Measurements from ENCODE around the gene HEG1.
A peak's percentile ranks its signal among the peaks of the same experiment; 100 is the strongest.
"Not testable (repeated sequence)": the region's sequence is repeated elsewhere in the genome, so short reads cannot be mapped to it uniquely, and the experiment has no call there.

HEG1 gene

DNA sequence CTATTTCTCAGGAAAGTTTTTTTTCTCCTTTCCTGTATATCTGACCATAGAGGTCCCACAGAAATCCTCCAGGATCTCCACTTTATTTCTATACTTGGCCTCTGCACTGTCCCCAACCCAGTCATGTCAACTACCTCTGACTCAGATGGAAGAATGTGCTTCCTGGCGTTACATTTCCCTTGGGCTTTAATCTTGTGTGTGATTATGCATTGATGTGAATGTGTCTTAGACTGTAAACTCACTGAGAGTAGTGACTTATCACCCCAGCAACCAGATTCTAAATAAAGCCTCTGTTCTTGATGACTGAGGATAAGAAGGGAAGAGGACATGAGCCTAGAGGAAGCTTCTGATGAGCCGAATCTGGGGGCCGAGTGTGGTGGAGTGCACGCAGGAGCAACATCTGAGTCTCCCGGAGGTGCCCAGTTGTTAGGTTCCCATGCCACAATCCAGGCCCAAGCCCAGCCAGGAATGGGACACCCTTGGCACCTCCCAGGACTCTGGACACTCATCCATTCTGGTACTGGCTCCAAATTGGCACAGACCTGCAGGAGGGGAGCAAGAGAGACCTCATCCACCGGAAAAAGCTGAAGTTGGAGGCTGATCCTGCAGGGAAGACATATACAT lies 32.1 kb upstream of the HEG1 start:
- FAIRE-seq (no peak), DNase-seq (ENCODE audit: insufficient read length, low spot score) (no peak)
- no peak for TF ChIP-seq POU2F2 (IDR thresholded peaks at IDR 0.05; ENCODE audit: low read depth, low read length)
- TF ChIP-seq POLR2A (IDR thresholded peaks at IDR 0.05; ENCODE audit: low read depth, low read length) = no peak
- TF ChIP-seq TAF1 (IDR thresholded peaks at IDR 0.05; ENCODE audit: low read depth, low read length) = no peak
- no peak for TF ChIP-seq POLR2AphosphoS5 (IDR thresholded peaks at IDR 0.05; ENCODE audit: low read depth, low read length)
- no peak for TF ChIP-seq PAX5 (IDR thresholded peaks at IDR 0.05; ENCODE audit: insufficient read depth, low read length, severe bottlenecking)
- TF ChIP-seq SPI1 (IDR thresholded peaks at IDR 0.05; ENCODE audit: low read depth, low read length) = no peak

DNA sequence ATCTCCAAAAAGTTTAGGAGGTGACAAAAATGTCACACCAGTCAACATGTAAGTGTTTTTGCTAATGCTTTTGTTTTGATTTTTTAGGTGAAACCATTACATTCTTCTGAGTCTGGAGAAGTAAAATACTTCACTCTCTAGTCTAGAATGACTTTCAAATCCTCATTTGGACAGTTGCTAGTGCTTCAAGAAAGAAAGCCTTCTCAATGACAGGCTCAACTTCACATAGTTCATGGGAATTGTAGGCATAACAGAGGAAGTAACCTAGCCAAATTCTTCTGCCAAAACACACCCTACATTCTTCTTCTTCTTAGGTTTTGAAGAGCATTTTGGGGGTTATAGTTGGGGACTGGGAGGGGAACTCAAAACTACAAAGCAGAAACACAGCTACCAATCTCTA lies 29.4 kb upstream of the HEG1 start:
- no peak for FAIRE-seq
- TF ChIP-seq POLR2A (IDR thresholded peaks at IDR 0.05; ENCODE audit: low read depth, low read length) (no peak), TAF1 (IDR thresholded peaks at IDR 0.05; ENCODE audit: low read depth, low read length) (no peak), SPI1 (IDR thresholded peaks at IDR 0.05; ENCODE audit: low read depth, low read length) (peak; percentile 54), POU2F2 (IDR thresholded peaks at IDR 0.05; ENCODE audit: low read depth, low read length) (no peak)
- no peak for DNase-seq (ENCODE audit: insufficient read length, low spot score)

DNA sequence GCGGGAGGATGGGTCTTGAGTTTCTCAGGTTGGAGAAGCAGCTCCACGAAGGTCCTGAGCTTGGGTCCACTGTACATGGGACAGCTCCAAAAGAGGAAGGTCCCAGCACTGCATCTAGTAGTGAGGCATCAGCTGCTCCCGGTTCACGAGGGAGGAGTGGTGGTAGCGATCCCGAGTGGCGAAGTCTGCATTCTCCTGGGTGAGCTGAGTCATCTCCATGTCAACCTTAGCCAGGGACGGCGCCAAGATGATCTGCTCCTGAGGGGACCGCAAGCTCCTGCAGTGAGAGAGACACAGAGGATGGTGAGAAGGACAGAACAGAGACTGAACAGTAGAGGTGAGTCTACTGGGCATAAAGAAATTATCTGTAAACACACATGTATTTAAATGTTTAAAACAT lies 28.0 kb upstream of the HEG1 start:
- DNase-seq (ENCODE audit: insufficient read length, low spot score) (no peak), FAIRE-seq (no peak)
- no peak for TF ChIP-seq POLR2AphosphoS5 (IDR thresholded peaks at IDR 0.05; ENCODE audit: low read depth, low read length)
- TF ChIP-seq TAF1 (IDR thresholded peaks at IDR 0.05; ENCODE audit: low read depth, low read length) = no peak
- TF ChIP-seq SPI1 (IDR thresholded peaks at IDR 0.05; ENCODE audit: low read depth, low read length) = no peak
- TF ChIP-seq POLR2A (IDR thresholded peaks at IDR 0.05; ENCODE audit: low read depth, low read length) = no peak
- TF ChIP-seq POU2F2 (IDR thresholded peaks at IDR 0.05; ENCODE audit: low read depth, low read length) = no peak
- TF ChIP-seq PAX5 (IDR thresholded peaks at IDR 0.05; ENCODE audit: insufficient read depth, low read length, severe bottlenecking) = no peak

DNA sequence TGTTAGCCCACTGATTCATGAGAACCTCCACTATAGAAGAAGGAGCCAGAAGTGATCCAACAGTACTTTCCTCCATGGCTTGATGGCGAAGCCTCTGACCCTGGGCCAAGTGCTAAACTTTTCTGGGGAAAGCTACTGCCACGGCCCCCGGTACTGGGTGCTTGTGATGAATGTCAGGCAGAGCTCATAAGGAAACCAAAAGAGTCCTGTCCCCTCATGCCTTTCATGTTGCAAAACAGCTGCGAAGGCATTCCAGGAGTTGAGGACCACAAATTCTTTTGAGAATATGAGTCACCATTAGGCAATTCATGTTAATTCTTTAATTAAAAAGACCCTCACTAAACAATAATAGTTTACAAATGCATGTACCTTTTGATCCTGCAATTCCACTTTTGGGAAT lies 26.5 kb upstream of the HEG1 start:
- TF ChIP-seq POLR2AphosphoS5 (IDR thresholded peaks at IDR 0.05; ENCODE audit: low read depth, low read length) = 0 out of 2 replicates have a peak, but pooled peaks have one; percentile 18
- not testable (repeated sequence) for DNase-seq (ENCODE audit: insufficient read length, low spot score); FAIRE-seq

GRCh38 chr3:125080077-125080476 lies 24.3 kb upstream of the HEG1 start:
- FAIRE-seq (no peak), DNase-seq (ENCODE audit: insufficient read length, low spot score) (no peak)
- TF ChIP-seq POLR2AphosphoS5 (IDR thresholded peaks at IDR 0.05; ENCODE audit: low read depth, low read length) = peak; percentile 24; the same call in 1 of the 2 replicates
- TF ChIP-seq PAX5 (IDR thresholded peaks at IDR 0.05; ENCODE audit: insufficient read depth, low read length, severe bottlenecking) = no peak

DNA sequence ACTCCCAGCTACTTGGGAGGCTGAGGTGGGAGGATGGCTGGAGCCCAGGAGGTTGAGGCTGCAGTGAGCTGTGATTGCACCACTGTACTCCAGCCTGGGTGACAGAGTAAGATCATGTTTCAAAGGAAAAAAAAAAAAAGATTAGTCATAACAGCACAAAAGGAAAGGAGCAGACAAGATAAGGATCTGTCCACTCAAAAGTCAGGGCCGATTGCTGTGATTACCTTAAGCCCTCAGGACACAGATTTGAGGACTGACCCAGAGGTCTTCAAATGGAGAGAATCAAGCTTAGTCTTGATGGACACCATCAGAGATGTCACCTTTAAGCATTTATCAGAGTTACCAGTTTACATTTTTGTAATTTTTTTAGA lies 23.9 kb upstream of the HEG1 start:
- FAIRE-seq = no peak
- TF ChIP-seq POLR2AphosphoS5 (IDR thresholded peaks at IDR 0.05; ENCODE audit: low read depth, low read length) (no peak), POU2F2 (IDR thresholded peaks at IDR 0.05; ENCODE audit: low read depth, low read length) (no peak), SPI1 (IDR thresholded peaks at IDR 0.05; ENCODE audit: low read depth, low read length) (no peak), PAX5 (IDR thresholded peaks at IDR 0.05; ENCODE audit: insufficient read depth, low read length, severe bottlenecking) (no peak), TAF1 (IDR thresholded peaks at IDR 0.05; ENCODE audit: low read depth, low read length) (no peak), POLR2A (IDR thresholded peaks at IDR 0.05; ENCODE audit: low read depth, low read length) (no peak)
- no peak for DNase-seq (ENCODE audit: insufficient read length, low spot score)

DNA sequence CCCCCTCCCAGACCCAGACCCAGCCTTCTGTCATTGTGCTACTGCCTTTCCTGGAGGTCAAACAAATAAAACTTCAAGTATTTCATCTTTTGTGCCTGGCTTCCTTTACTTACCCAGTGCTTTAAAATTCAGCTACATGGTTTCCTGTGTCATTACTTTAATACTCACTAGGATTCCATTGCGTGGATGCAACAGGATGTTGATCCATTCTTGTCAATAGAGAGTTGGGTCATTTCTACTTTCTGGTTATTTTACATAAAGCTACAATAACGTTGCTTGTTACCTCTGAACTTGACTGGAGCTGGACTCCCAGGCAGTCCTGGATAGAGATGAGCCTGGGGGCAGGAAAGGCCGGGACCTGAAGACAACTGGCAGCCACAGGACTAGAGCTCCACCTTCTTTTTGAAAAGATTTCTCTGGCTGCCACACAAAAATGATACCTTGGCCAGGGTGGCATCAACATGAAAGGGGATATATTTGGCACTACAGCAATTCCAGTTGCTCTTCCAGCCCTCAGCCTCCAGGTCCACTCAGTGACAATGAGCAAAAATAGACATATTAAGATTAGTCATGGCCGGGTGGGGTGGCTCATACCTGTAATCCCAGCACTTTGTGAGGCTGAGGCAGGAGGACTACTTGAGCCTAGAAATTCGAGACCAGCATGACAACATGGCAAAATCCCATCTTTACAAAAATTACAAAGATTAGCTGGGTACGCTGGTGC lies 23.3 kb upstream of the HEG1 start:
- DNase-seq (ENCODE audit: insufficient read length, low spot score) (no peak), FAIRE-seq (peak; percentile 78)
- TF ChIP-seq TAF1 (IDR thresholded peaks at IDR 0.05; ENCODE audit: low read depth, low read length) = no peak
- TF ChIP-seq SPI1 (IDR thresholded peaks at IDR 0.05; ENCODE audit: low read depth, low read length) = no peak
- TF ChIP-seq POLR2A (IDR thresholded peaks at IDR 0.05; ENCODE audit: low read depth, low read length) = no peak
- TF ChIP-seq POU2F2 (IDR thresholded peaks at IDR 0.05; ENCODE audit: low read depth, low read length) = no peak
- no peak for TF ChIP-seq POLR2AphosphoS5 (IDR thresholded peaks at IDR 0.05; ENCODE audit: low read depth, low read length)
- no peak for TF ChIP-seq PAX5 (IDR thresholded peaks at IDR 0.05; ENCODE audit: insufficient read depth, low read length, severe bottlenecking)

- peak; percentile 55 for FAIRE-seq
- TF ChIP-seq POLR2A (IDR thresholded peaks at IDR 0.05; ENCODE audit: low read depth, low read length) (0 out of 2 replicates have a peak, but pooled peaks have one; percentile 20), POLR2AphosphoS5 (IDR thresholded peaks at IDR 0.05; ENCODE audit: low read depth, low read length) (no peak), PAX5 (IDR thresholded peaks at IDR 0.05; ENCODE audit: insufficient read depth, low read length, severe bottlenecking) (no peak), TAF1 (IDR thresholded peaks at IDR 0.05; ENCODE audit: low read depth, low read length) (no peak), POU2F2 (IDR thresholded peaks at IDR 0.05; ENCODE audit: low read depth, low read length) (peak; percentile 71; the same call in 1 of the 2 replicates), SPI1 (IDR thresholded peaks at IDR 0.05; ENCODE audit: low read depth, low read length) (no peak)
- DNase-seq (ENCODE audit: insufficient read length, low spot score) = no peak
Measured at GRCh38 chr3:125077864-125078263, 22.1 kb upstream of the HEG1 start.

- no peak for FAIRE-seq
Measured at GRCh38 chr3:125076464-125076863, 20.7 kb upstream of the HEG1 start.

DNA sequence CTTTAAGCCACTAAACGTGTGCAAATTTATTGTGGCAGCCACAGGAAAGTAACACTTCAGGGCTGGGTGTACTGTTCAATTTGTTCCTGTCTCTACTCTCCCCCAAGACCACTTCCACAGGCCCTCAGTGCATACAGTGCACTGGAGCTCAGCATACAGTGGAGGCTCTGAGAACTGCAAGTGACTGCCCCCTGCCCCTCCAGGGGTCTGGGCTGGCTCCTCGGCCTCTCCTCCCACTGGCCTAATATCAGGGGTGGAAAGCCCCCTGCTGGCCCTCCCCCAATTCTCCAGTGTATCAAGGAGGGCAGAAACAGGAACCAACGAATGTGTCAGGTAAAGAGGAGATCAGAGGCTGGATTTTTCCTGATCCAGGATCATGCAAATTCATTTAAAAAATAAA lies 19.9 kb upstream of the HEG1 start:
- TF ChIP-seq PAX5 (IDR thresholded peaks at IDR 0.05; ENCODE audit: insufficient read depth, low read length, severe bottlenecking) (no peak), POLR2A (IDR thresholded peaks at IDR 0.05; ENCODE audit: low read depth, low read length) (no peak)
- DNase-seq (ENCODE audit: insufficient read length, low spot score) (no peak), FAIRE-seq (no peak)

More at GRCh38 chr3:125076464-125076863, 20.7 kb upstream of the HEG1 start:
- no peak for TF ChIP-seq POLR2A (IDR thresholded peaks at IDR 0.05; ENCODE audit: low read depth, low read length)
- TF ChIP-seq SPI1 (IDR thresholded peaks at IDR 0.05; ENCODE audit: low read depth, low read length) = no peak
- TF ChIP-seq TAF1 (IDR thresholded peaks at IDR 0.05; ENCODE audit: low read depth, low read length) = no peak
- no peak for TF ChIP-seq POU2F2 (IDR thresholded peaks at IDR 0.05; ENCODE audit: low read depth, low read length)
- no peak for TF ChIP-seq POLR2AphosphoS5 (IDR thresholded peaks at IDR 0.05; ENCODE audit: low read depth, low read length)
- no peak for TF ChIP-seq PAX5 (IDR thresholded peaks at IDR 0.05; ENCODE audit: insufficient read depth, low read length, severe bottlenecking)
- DNase-seq (ENCODE audit: insufficient read length, low spot score) = no peak

Data from GM12891 (cell line).